GM12873 (cell line): Measurements from ENCODE around the gene HMG20A.

Experiments
- TF ChIP-seq, protein P1 (sequence below): IDR thresholded peaks from 2 replicates; pipeline ENCODE4 v1.5.1; 2012; ENCODE audit warnings: low read depth, mild to moderate bottlenecking, moderate library complexity, low read length, control low read depth; ENCODE audit not compliant: insufficient read depth; ENCODE audit errors: missing control alignments

HMG20A gene

DNA sequence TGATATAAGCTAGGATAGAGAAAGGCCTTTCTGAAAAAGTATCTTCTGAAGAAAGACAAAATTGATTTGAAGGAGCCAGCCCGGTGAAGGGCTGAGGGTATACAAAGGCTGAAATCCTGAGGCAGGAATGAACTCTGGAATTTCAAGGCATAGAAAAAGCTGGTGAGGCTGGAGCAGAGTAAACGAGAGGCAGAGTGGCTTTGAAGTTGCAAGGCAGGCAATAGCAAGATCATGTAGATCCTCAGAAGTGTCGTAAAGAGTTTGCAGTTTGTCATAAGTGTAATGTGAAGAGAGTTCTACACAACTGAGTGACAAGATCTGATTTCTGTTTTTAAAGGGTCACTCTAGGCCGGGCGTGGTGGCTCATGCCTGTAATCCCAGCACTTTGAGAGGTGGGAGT lies 69.0 kb downstream of the HMG20A start:
- TF ChIP-seq, protein P1, sequence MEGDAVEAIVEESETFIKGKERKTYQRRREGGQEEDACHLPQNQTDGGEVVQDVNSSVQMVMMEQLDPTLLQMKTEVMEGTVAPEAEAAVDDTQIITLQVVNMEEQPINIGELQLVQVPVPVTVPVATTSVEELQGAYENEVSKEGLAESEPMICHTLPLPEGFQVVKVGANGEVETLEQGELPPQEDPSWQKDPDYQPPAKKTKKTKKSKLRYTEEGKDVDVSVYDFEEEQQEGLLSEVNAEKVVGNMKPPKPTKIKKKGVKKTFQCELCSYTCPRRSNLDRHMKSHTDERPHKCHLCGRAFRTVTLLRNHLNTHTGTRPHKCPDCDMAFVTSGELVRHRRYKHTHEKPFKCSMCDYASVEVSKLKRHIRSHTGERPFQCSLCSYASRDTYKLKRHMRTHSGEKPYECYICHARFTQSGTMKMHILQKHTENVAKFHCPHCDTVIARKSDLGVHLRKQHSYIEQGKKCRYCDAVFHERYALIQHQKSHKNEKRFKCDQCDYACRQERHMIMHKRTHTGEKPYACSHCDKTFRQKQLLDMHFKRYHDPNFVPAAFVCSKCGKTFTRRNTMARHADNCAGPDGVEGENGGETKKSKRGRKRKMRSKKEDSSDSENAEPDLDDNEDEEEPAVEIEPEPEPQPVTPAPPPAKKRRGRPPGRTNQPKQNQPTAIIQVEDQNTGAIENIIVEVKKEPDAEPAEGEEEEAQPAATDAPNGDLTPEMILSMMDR, result no peak

DNA sequence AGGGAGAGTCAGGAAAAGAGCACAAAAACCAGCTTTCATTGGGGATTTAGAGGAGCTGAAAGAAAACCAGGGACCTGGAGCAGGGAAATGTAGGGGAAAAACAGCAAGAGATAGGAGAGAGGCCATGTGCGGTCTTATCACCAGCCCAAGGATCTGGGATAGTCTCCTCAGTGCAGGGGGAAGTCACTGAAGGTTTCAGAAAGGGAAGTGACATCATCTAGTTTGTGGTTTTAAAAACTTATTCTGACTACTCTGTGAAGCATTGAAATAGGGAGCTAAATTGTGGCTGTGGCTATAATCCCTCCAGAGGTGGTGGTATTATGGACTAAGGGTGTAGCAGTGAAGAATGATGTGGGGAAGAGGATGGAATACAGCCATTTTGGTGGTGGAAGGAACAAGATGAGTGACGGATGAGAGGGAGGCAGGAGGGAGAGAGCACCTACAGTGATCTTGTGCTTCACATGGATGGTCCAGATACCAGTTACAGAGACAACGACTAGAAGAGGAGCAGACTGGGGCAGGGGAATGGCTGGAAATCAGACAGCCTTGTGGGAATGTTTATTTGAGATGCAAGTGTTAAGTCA lies 72.7 kb downstream of the HMG20A start:
- TF ChIP-seq, protein P1, result no peak

DNA sequence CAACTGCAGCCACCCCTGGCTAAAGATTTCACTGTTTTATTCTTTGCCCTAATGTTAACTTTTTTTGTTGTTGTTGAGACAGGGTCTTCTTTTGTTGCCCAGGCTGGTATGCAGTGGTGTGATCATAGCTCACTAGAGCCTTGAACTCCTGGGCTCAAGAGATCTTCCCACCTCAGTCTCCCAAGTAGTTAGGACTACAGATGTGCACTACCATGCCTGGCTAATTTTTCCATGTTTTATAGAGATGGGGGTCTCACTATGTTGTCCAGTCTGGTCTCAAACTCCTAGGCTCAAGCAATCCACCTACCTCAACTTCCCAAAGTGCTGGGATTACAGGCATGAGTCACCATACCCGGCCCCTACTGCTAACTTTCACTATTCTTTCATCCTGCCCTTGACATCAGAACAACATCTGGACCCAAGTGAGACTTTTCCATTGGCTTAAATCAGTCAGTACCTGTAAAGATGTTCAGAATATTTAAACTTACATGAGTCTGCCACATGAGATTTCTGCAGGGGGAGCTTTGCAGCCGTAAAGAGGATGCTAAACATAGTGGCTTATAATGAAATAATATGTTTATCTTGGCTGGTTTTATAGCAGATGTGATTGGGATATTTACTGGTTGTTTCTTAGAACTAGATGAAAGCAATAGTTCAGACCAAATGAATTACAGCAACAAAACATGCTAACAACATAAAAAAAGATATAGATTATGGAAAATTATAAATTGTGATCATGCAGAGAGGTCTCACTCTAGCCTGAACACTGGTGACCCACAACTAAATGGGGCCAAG lies 73.6 kb downstream of the HMG20A start:
- TF ChIP-seq, protein P1, result no peak

- TF ChIP-seq, protein P1, result no peak
Observed at GRCh38 chr15:77494964-77495363, 74.3 kb downstream of the HMG20A start.

DNA sequence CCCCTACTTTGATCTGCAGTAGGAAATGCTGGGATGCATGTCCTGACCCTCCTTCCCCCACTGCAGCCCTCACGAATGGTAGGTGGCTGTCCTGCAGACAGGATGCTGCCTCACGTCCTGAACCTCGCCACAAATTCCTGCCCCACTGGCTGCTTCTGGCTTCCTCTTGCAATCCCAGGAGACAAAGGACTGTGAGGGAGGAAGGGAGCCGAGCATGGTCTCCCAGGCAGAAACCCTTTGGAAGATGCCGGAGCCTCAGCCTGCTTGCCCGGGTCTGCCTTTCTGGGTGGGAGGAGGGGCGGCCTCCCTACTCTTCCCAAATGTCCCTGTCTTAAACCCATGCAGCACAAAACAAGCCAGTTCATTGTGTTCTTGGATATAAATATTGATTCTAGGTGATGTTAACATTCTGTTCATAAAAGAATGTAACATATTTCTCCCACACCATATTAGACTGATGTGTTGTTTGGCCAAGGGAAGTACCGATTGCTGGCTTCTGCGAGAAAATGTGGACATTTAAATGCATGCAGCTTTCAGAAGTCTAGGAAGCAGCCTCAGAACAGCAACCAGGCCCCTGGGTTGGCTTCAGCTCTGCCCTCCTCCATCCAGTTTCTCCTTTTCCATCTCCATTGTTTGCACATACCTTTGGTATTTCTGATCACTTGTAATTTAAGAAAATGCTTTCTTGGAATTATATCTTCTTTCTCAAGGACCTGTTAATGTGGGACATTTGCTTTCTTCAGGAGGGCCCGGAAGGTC lies 75.3 kb downstream of the HMG20A start:
- TF ChIP-seq, protein P1, result no peak

- TF ChIP-seq, protein P1, result peak; percentile 97
Observed at GRCh38 chr15:77496715-77497109, 76.0 kb downstream of the HMG20A start.

DNA sequence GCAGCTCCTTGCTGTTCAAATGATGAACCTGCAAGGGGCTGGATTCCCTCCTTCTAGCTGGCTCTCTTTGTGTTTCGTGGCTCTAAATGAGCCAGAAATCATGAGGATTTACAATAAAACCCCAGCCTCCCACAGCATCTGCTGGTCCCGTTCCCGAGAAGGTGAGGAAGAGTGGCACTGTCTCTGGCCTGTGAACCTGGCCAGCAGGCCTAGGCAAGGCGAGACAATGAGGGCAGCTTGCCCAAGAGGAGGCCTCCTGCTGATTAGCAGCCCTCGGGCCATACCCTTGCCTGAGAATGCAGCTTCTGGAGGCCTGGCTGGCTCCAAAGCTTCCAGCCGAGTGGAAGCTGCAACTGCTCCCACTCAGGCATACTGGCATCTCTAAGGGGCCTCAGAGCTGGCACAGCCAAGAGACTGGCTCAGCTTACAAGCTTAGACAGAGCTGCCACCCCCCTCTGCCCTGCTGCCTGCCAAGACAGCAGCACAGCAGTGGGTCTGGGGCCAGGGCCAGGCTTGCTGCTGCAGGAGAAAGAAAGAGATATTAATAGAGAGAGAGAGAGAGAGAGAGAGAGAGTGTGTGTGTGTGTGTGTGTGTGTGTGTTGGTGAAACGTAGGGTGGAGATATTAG lies 76.5 kb downstream of the HMG20A start:
- TF ChIP-seq, protein P1, result no peak
